Measurements from ENCODE around the gene MRM2. TPM values are rescaled to one million over a fixed set of nuclear protein-coding genes. Genes with fewer than 3 reads are reported as not detected.

Gene MRM2
- polyA plus RNA-seq, 1 donor: 27.6 TPM

GRCh38 chr7:2215851-2216250 is 26.2 kb downstream of the MRM2 start:
- WGBS (ENCODE audit: insufficient coverage, low lambda C conversion rate): no CpG with 5 or more reads among the region's 17 CpGs

GRCh38 chr7:2214636-2215035 is 27.4 kb downstream of the MRM2 start:
- no peak overlapping the region for H3K27ac ChIP-seq (ENCODE audit: low read length)
- no peak for DNase-seq
- H3K4me3 ChIP-seq (ENCODE audit: low read length): no peak overlapping the region
- no peaks in the 10 kb centered on the region for H3K9me3 ChIP-seq (ENCODE audit: control insufficient read depth, low read depth, low read length)
- H3K27me3 ChIP-seq (ENCODE audit: control insufficient read depth, insufficient read depth, low read length): no peaks in the 10 kb centered on the region
- no CpG with 5 or more reads among the region's 9 CpGs for WGBS (ENCODE audit: insufficient coverage, low lambda C conversion rate)
- H3K36me3 ChIP-seq (ENCODE audit: control insufficient read depth, insufficient read depth, low read length): peaks cover 66% of the 10 kb centered on the region
- no peaks in the 10 kb centered on the region for H3K4me1 ChIP-seq (ENCODE audit: control insufficient read depth, insufficient read depth, low read length)

More at GRCh38 chr7:2215851-2216250, 26.2 kb downstream of the MRM2 start:
- Histone ChIP-seq H3K4me1 (ENCODE audit: control insufficient read depth, insufficient read depth, low read length) (no peaks in the 10 kb centered on the region), H3K27me3 (ENCODE audit: control insufficient read depth, insufficient read depth, low read length) (no peaks in the 10 kb centered on the region), H3K27ac (ENCODE audit: low read length) (no peak overlapping the region), H3K4me3 (ENCODE audit: low read length) (no peak overlapping the region), H3K36me3 (ENCODE audit: control insufficient read depth, insufficient read depth, low read length) (peaks cover 70% of the 10 kb centered on the region), H3K9me3 (ENCODE audit: control insufficient read depth, low read depth, low read length) (no peaks in the 10 kb centered on the region)
- no peak for DNase-seq

- no peaks in the 10 kb centered on the region for H3K9me3 ChIP-seq (ENCODE audit: control insufficient read depth, low read depth, low read length)
- no peaks in the 10 kb centered on the region for H3K4me1 ChIP-seq (ENCODE audit: control insufficient read depth, insufficient read depth, low read length)
- H3K4me3 ChIP-seq (ENCODE audit: low read length): no peak overlapping the region
- no peaks in the 10 kb centered on the region for H3K27me3 ChIP-seq (ENCODE audit: control insufficient read depth, insufficient read depth, low read length)
- no peak for DNase-seq
- WGBS (ENCODE audit: insufficient coverage, low lambda C conversion rate): no CpG with 5 or more reads among the region's 15 CpGs
- no peak overlapping the region for H3K27ac ChIP-seq (ENCODE audit: low read length)
- H3K36me3 ChIP-seq (ENCODE audit: control insufficient read depth, insufficient read depth, low read length): peaks cover 66% of the 10 kb centered on the region
Observed at GRCh38 chr7:2213551-2214215, 28.3 kb downstream of the MRM2 start.

- H3K4me3 ChIP-seq (ENCODE audit: low read length): no peak overlapping the region
- peaks cover 69% of the 10 kb centered on the region for H3K36me3 ChIP-seq (ENCODE audit: control insufficient read depth, insufficient read depth, low read length)
- no peaks in the 10 kb centered on the region for H3K9me3 ChIP-seq (ENCODE audit: control insufficient read depth, low read depth, low read length)
- no peaks in the 10 kb centered on the region for H3K27me3 ChIP-seq (ENCODE audit: control insufficient read depth, insufficient read depth, low read length)
- no peak overlapping the region for H3K27ac ChIP-seq (ENCODE audit: low read length)
- DNase-seq: no peak
- WGBS (ENCODE audit: insufficient coverage, low lambda C conversion rate): no CpG with 5 or more reads among the region's 10 CpGs
- H3K4me1 ChIP-seq (ENCODE audit: control insufficient read depth, insufficient read depth, low read length): no peaks in the 10 kb centered on the region
Observed at GRCh38 chr7:2212906-2213305, 29.1 kb downstream of the MRM2 start.

GRCh38 chr7:2211926-2212325 is 30.1 kb downstream of the MRM2 start:
- Histone ChIP-seq H3K27me3 (ENCODE audit: control insufficient read depth, insufficient read depth, low read length) (no peaks in the 10 kb centered on the region), H3K27ac (ENCODE audit: low read length) (no peak overlapping the region), H3K36me3 (ENCODE audit: control insufficient read depth, insufficient read depth, low read length) (peaks cover 69% of the 10 kb centered on the region), H3K4me1 (ENCODE audit: control insufficient read depth, insufficient read depth, low read length) (no peaks in the 10 kb centered on the region), H3K9me3 (ENCODE audit: control insufficient read depth, low read depth, low read length) (no peaks in the 10 kb centered on the region), H3K4me3 (ENCODE audit: low read length) (no peak overlapping the region)
- WGBS (ENCODE audit: insufficient coverage, low lambda C conversion rate): no CpG with 5 or more reads among the region's 13 CpGs
- no peak for DNase-seq

GRCh38 chr7:2211259-2211880 is 30.6 kb downstream of the MRM2 start:
- no peak for DNase-seq
- Histone ChIP-seq H3K27me3 (ENCODE audit: control insufficient read depth, insufficient read depth, low read length) (no peaks in the 10 kb centered on the region), H3K4me3 (ENCODE audit: low read length) (no peak overlapping the region), H3K27ac (ENCODE audit: low read length) (no peak overlapping the region), H3K9me3 (ENCODE audit: control insufficient read depth, low read depth, low read length) (no peaks in the 10 kb centered on the region), H3K4me1 (ENCODE audit: control insufficient read depth, insufficient read depth, low read length) (no peaks in the 10 kb centered on the region), H3K36me3 (ENCODE audit: control insufficient read depth, insufficient read depth, low read length) (peaks cover 63% of the 10 kb centered on the region)
- 87% methylated on average over 3 of the region's 15 CpGs for WGBS (ENCODE audit: insufficient coverage, low lambda C conversion rate)

GRCh38 chr7:2210551-2211258 is 31.3 kb downstream of the MRM2 start:
- H3K4me3 ChIP-seq (ENCODE audit: low read length): no peak overlapping the region
- WGBS (ENCODE audit: insufficient coverage, low lambda C conversion rate): no CpG with 5 or more reads among the region's 30 CpGs
- no peaks in the 10 kb centered on the region for H3K9me3 ChIP-seq (ENCODE audit: control insufficient read depth, low read depth, low read length)
- no peaks in the 10 kb centered on the region for H3K27me3 ChIP-seq (ENCODE audit: control insufficient read depth, insufficient read depth, low read length)
- no peak for DNase-seq
- no peaks in the 10 kb centered on the region for H3K4me1 ChIP-seq (ENCODE audit: control insufficient read depth, insufficient read depth, low read length)
- H3K36me3 ChIP-seq (ENCODE audit: control insufficient read depth, insufficient read depth, low read length): peaks cover 57% of the 10 kb centered on the region
- H3K27ac ChIP-seq (ENCODE audit: low read length): no peak overlapping the region

- Histone ChIP-seq H3K27me3 (ENCODE audit: control insufficient read depth, insufficient read depth, low read length) (no peaks in the 10 kb centered on the region), H3K27ac (ENCODE audit: low read length) (no peak overlapping the region), H3K36me3 (ENCODE audit: control insufficient read depth, insufficient read depth, low read length) (peaks cover 52% of the 10 kb centered on the region), H3K4me1 (ENCODE audit: control insufficient read depth, insufficient read depth, low read length) (no peaks in the 10 kb centered on the region), H3K9me3 (ENCODE audit: control insufficient read depth, low read depth, low read length) (no peaks in the 10 kb centered on the region), H3K4me3 (ENCODE audit: low read length) (no peak overlapping the region)
- WGBS (ENCODE audit: insufficient coverage, low lambda C conversion rate): no CpG with 5 or more reads among the region's 8 CpGs
- DNase-seq: no peak
Observed at GRCh38 chr7:2209961-2210323, 32.1 kb downstream of the MRM2 start.

GRCh38 chr7:2209146-2209960 is 32.7 kb downstream of the MRM2 start:
- Histone ChIP-seq H3K27me3 (ENCODE audit: control insufficient read depth, insufficient read depth, low read length) (no peaks in the 10 kb centered on the region), H3K36me3 (ENCODE audit: control insufficient read depth, insufficient read depth, low read length) (peaks cover 47% of the 10 kb centered on the region), H3K9me3 (ENCODE audit: control insufficient read depth, low read depth, low read length) (no peaks in the 10 kb centered on the region), H3K4me3 (ENCODE audit: low read length) (no peak overlapping the region), H3K4me1 (ENCODE audit: control insufficient read depth, insufficient read depth, low read length) (no peaks in the 10 kb centered on the region), H3K27ac (ENCODE audit: low read length) (no peak overlapping the region)
- peak; percentile 36 to 54 for DNase-seq
- WGBS (ENCODE audit: insufficient coverage, low lambda C conversion rate): 80% methylated on average over 1 of the region's 21 CpGs

- no peaks in the 10 kb centered on the region for H3K9me3 ChIP-seq (ENCODE audit: control insufficient read depth, low read depth, low read length)
- H3K27me3 ChIP-seq (ENCODE audit: control insufficient read depth, insufficient read depth, low read length): no peaks in the 10 kb centered on the region
- no peaks in the 10 kb centered on the region for H3K4me1 ChIP-seq (ENCODE audit: control insufficient read depth, insufficient read depth, low read length)
- peaks cover 45% of the 10 kb centered on the region for H3K36me3 ChIP-seq (ENCODE audit: control insufficient read depth, insufficient read depth, low read length)
- no peak overlapping the region for H3K4me3 ChIP-seq (ENCODE audit: low read length)
- WGBS (ENCODE audit: insufficient coverage, low lambda C conversion rate): no CpG with 5 or more reads among the region's 16 CpGs
- DNase-seq: no peak
- H3K27ac ChIP-seq (ENCODE audit: low read length): no peak overlapping the region
Observed at GRCh38 chr7:2208712-2209111, 33.3 kb downstream of the MRM2 start.
